Colonic mucosa (tissue), 4 donors: ENCODE results near the gene DPH3. TPM values are rescaled to one million over a fixed set of nuclear protein-coding genes. Genes with fewer than 3 reads are reported as not detected.

ENCODE experiments used
- DNase-seq: peaks from one replicate; pipeline ENCODE4 v3.0.0-alpha.2; 2020
- H3K27ac ChIP-seq: fragments of 200-600 bp; one replicate; pipeline ENCODE4 v1.8.0; 2021
- H3K27me3 ChIP-seq: fragments of 200-600 bp; one replicate; pipeline ENCODE4 v1.8.0; 2021
- H3K36me3 ChIP-seq: fragments of 200-600 bp; one replicate; pipeline ENCODE4 v1.8.0; 2021
- H3K4me1 ChIP-seq: fragments of 200-600 bp; one replicate; pipeline ENCODE4 v1.8.0; 2021; ENCODE audit warnings: mild to moderate bottlenecking
- H3K4me3 ChIP-seq: fragments of 200-600 bp; one replicate; pipeline ENCODE4 v1.8.0; 2021
- H3K9ac ChIP-seq, 2 donors: one replicate each; pipeline ENCODE4 v1.7.0; 2013; ENCODE audit warnings: control low read depth in 2 of 2, low read depth in 2 of 2, low read length in 2 of 2
- H3K9me3 ChIP-seq: fragments of 200-600 bp; one replicate; pipeline ENCODE4 v1.8.0; 2021
- CTCF ChIP-seq: fragments of 200-600 bp; IDR thresholded peaks from one replicate; pipeline ENCODE4 v1.8.0; 2022; ENCODE audit warnings: antibody characterized with exemption, mild to moderate bottlenecking
- intact Hi-C: fragments of 100-400 bp; cut with DNase I; formaldehyde crosslinking; loops from one replicate; pipeline ENCODE4 v1.14.1; 2022
- total RNA-seq, 2 donors: library from RNA; stranded (reverse); fragmentation: NEBNext Ultra II Directional in 1 of 2; extraction: Animal tissue kit (Norgen Biotek cat#: 25700) in 1 of 2; gene quantifications; one replicate each; pipeline ENCODE4 v1.2.1, GENCODE V29; 2021
- donor health status: healthy.
- donor health status: DM: no; HTN: no; CAD: no.
- donor health status: DM: no; HTN: no; CAD: no.

The DPH3 gene
- total RNA-seq, 2 donors from 2014 or later: 15.4 to 23.4 TPM

- no peak for DNase-seq
- intact Hi-C loops: no loop called here
- H3K4me1 ChIP-seq: no peaks in the 10 kb centered on the region
Observed at GRCh38 chr3:16257309-16257708, 7.4 kb downstream of the DPH3 start.

GRCh38 chr3:16255726-16256125 is 9.0 kb downstream of the DPH3 start:
- H3K9me3 ChIP-seq: no peaks in the 10 kb centered on the region
- H3K9ac ChIP-seq: no peak overlapping the region
- intact Hi-C loops: no loop called here
- DNase-seq: no peak
- no peaks in the 10 kb centered on the region for H3K4me1 ChIP-seq
- no peak for TF ChIP-seq CTCF
- H3K27ac ChIP-seq: no peak overlapping the region
- H3K27me3 ChIP-seq: no peaks in the 10 kb centered on the region
- H3K36me3 ChIP-seq: no peaks in the 10 kb centered on the region
- H3K4me3 ChIP-seq: no peak overlapping the region

More at GRCh38 chr3:16257309-16257708, 7.4 kb downstream of the DPH3 start:
- H3K9ac ChIP-seq: no peak overlapping the region
- no peaks in the 10 kb centered on the region for H3K9me3 ChIP-seq
- no peak overlapping the region for H3K4me3 ChIP-seq
- no peaks in the 10 kb centered on the region for H3K27me3 ChIP-seq
- no peak for TF ChIP-seq CTCF
- no peak overlapping the region for H3K27ac ChIP-seq
- H3K36me3 ChIP-seq: no peaks in the 10 kb centered on the region

- Histone ChIP-seq H3K36me3 (no peaks in the 10 kb centered on the region), H3K4me1 (no peaks in the 10 kb centered on the region)
Observed at GRCh38 chr3:16255326-16255725, 9.4 kb downstream of the DPH3 start.

GRCh38 chr3:16254916-16255315 is 9.8 kb downstream of the DPH3 start:
- intact Hi-C loops: no loop called here
- H3K4me3 ChIP-seq: no peak overlapping the region
- TF ChIP-seq CTCF: no peak
- H3K9me3 ChIP-seq: no peaks in the 10 kb centered on the region
- DNase-seq: no peak
- H3K36me3 ChIP-seq: no peaks in the 10 kb centered on the region
- H3K4me1 ChIP-seq: no peaks in the 10 kb centered on the region
- no peaks in the 10 kb centered on the region for H3K27me3 ChIP-seq
- H3K9ac ChIP-seq: no peak overlapping the region
- no peak overlapping the region for H3K27ac ChIP-seq

More at GRCh38 chr3:16255326-16255725, 9.4 kb downstream of the DPH3 start:
- no peak overlapping the region for H3K4me3 ChIP-seq
- H3K9me3 ChIP-seq: no peaks in the 10 kb centered on the region
- DNase-seq: no peak
- H3K9ac ChIP-seq: no peak overlapping the region
- intact Hi-C loops: no loop called here
- TF ChIP-seq CTCF: no peak
- no peak overlapping the region for H3K27ac ChIP-seq
- H3K27me3 ChIP-seq: no peaks in the 10 kb centered on the region

- Histone ChIP-seq H3K27ac (no peak overlapping the region), H3K27me3 (no peaks in the 10 kb centered on the region), H3K9me3 (no peaks in the 10 kb centered on the region), H3K9ac (no peak overlapping the region), H3K4me3 (no peak overlapping the region), H3K36me3 (no peaks in the 10 kb centered on the region), H3K4me1 (no peaks in the 10 kb centered on the region)
- no peak for TF ChIP-seq CTCF
- intact Hi-C loops: no loop called here
- DNase-seq: no peak
Observed at GRCh38 chr3:16253601-16254000, 11.1 kb downstream of the DPH3 start.

- Histone ChIP-seq H3K4me3 (no peak overlapping the region), H3K27ac (no peak overlapping the region), H3K9me3 (no peaks in the 10 kb centered on the region)
Observed at GRCh38 chr3:16252988-16253387, 11.8 kb downstream of the DPH3 start.

More at GRCh38 chr3:16252988-16253387, 11.8 kb downstream of the DPH3 start:
- Histone ChIP-seq H3K27me3 (no peaks in the 10 kb centered on the region), H3K4me1 (no peaks in the 10 kb centered on the region), H3K9ac (no peak overlapping the region), H3K36me3 (no peaks in the 10 kb centered on the region)
- intact Hi-C loops: no loop called here
- no peak for DNase-seq
- TF ChIP-seq CTCF: no peak
